Common myeloid progenitor, CD34-positive (primary cell): Measurements from ENCODE around the gene DNAJC5G.
A peak's percentile ranks its signal among the peaks of the same experiment; 100 is the strongest.

Source experiments
- CTCF ChIA-PET: fragments of 350-600 bp; sonication (Branson Sonifier 250); formaldehyde crosslinking; loops from one replicate; lab custom pipeline; 2021; ENCODE audit warnings: antibody characterized with exemption; lab: Charles Lee
- POLR2A ChIA-PET: fragments of 350-600 bp; sonication (Branson Sonifier 250); formaldehyde crosslinking; loops from one replicate; lab custom pipeline; 2021; ENCODE audit warnings: antibody characterized with exemption; lab: Charles Lee
- DNase-seq, 3 donors: peaks; one replicate each; pipeline versions ENCODE4 v3.0.0 to v3.0.0-alpha.2; 2013
- H3K27ac ChIP-seq, 2 experiments: 1 replicate in 1 of 2; 2 replicates in 1 of 2; pipeline ENCODE4 v1.7.0; 2013; ENCODE audit warnings: inconsistent platforms in 2 of 2, low read length in 2 of 2, mild to moderate bottlenecking in 2 of 2, low read depth in 1 of 2, moderate library complexity in 1 of 2; ENCODE audit not compliant: severe bottlenecking in 2 of 2, insufficient read depth in 1 of 2, poor library complexity in 1 of 2
- H3K27me3 ChIP-seq, 5 experiments: replicated peaks in 2 of 5; 1 replicate in 3 of 5; 2 replicates in 2 of 5; pipeline versions ENCODE4 v1.6.1 to v1.7.0; 2013; ENCODE audit warnings: low read length in 4 of 5, mild to moderate bottlenecking in 2 of 5, moderate library complexity in 2 of 5, inconsistent platforms in 1 of 5; ENCODE audit not compliant: insufficient read depth in 5 of 5, control insufficient read depth in 4 of 5
- H3K36me3 ChIP-seq, 4 experiments: 1 replicate in 2 of 4; 2 replicates in 2 of 4; pipeline versions ENCODE4 v1.6.1 to v1.7.0; 2013; ENCODE audit warnings: low read length in 3 of 4, control low read depth in 1 of 4, mild to moderate bottlenecking in 1 of 4; ENCODE audit not compliant: control insufficient read depth in 4 of 4, insufficient read depth in 4 of 4
- H3K4me1 ChIP-seq, 4 experiments: 1 replicate in 3 of 4; 2 replicates in 1 of 4; pipeline versions ENCODE4 v1.6.1 to v1.7.1; 2013; ENCODE audit warnings: low read length in 3 of 4, mild to moderate bottlenecking in 3 of 4, control low read depth in 1 of 4, inconsistent platforms in 1 of 4, moderate library complexity in 1 of 4; ENCODE audit not compliant: control insufficient read depth in 4 of 4, insufficient read depth in 4 of 4; ENCODE audit errors: control extremely low read depth in 1 of 4
- H3K4me3 ChIP-seq, 7 experiments: 1 replicate in 4 of 7; 2 replicates in 3 of 7; pipeline versions ENCODE4 v1.5.1 to v1.7.0; 2013; ENCODE audit warnings: mild to moderate bottlenecking in 7 of 7, low read length in 6 of 7, moderate library complexity in 6 of 7, inconsistent platforms in 2 of 7, low read depth in 2 of 7, control low read depth in 1 of 7; ENCODE audit not compliant: insufficient read depth in 4 of 7, control insufficient read depth in 1 of 7; ENCODE audit errors: extremely low read depth in 1 of 7
- H3K9me3 ChIP-seq, 5 experiments: 1 replicate in 4 of 5; 2 replicates in 1 of 5; pipeline versions ENCODE4 v1.6.1 to v1.7.1; 2013; ENCODE audit warnings: low read length in 4 of 5, mild to moderate bottlenecking in 2 of 5, inconsistent platforms in 1 of 5, low read depth in 1 of 5, moderate library complexity in 1 of 5; ENCODE audit not compliant: control insufficient read depth in 4 of 5, insufficient read depth in 2 of 5; ENCODE audit errors: control extremely low read depth in 1 of 5
- WGBS: methylation state at CpG from one replicate; pipeline ENCODE4 v1.1.5; 2013; ENCODE audit not compliant: insufficient coverage; 5-methylcytosine and 5-hydroxymethylcytosine counted together

Gene DNAJC5G

GRCh38 chr2:27284996-27285395 lies 9.8 kb downstream of the DNAJC5G start:
- CTCF ChIA-PET = interaction anchor here (0.6 to 10.9 kb wide), 7 partner anchors 8 to 323 kb away, joined by 3 to 119 read pairs (median 4); partner anchors contain the start of gene SLC30A3
- WGBS = no CpG with 5 or more reads among the region's 1 CpG
- Histone ChIP-seq H3K9me3 (no peaks in the 10 kb centered on the region), H3K36me3 (no peaks in the 10 kb centered on the region), H3K4me1 (peaks cover 2 to 13% (median 7%) of the 10 kb centered on the region in 4 experiments), H3K27ac (no peak overlapping the region), H3K27me3 (peaks cover 0 to 1% (median 0%) of the 10 kb centered on the region in 5 experiments), H3K4me3 (no peak overlapping the region)
- DNase-seq = no peak
- POLR2A ChIA-PET = no interaction called here

- ChIA-PET POLR2A (no interaction called here), CTCF (interaction anchor here (1.4 to 10.9 kb wide), 5 partner anchors 8 to 35 kb away, joined by 3 to 119 read pairs (median 21); partner anchors contain the start of gene SLC30A3)
- no peak overlapping the region for H3K4me3 ChIP-seq
These were observed 10.2 kb downstream of the DNAJC5G start for GRCh38 chr2:27285481-27285880.

DNA sequence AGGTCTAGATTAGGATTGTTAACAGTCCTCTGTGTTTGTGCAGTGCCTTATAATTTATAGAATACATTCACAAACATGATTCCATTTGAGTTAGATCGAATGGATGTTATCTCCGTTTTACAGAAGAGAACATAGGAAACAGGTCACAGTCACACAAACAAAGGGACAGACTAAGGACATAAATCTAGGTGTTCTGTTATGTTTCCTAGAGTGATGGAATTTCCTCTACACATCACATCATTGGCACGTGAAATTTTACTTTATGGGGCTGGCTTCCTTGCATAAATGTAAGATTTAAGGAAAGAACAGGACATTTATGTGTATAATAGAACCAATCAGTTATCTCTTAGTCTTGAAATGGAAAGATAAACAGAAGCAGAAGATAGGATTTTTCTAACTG lies 13.4 kb downstream of the DNAJC5G start:
- no CpG with 5 or more reads among the region's 3 CpGs for WGBS
- Histone ChIP-seq H3K27ac (no peak overlapping the region), H3K36me3 (no peaks in the 10 kb centered on the region), H3K4me3 (no peak overlapping the region), H3K4me1 (peaks cover 7 to 29% (median 21%) of the 10 kb centered on the region in 4 experiments), H3K9me3 (no peaks in the 10 kb centered on the region), H3K27me3 (no peaks in the 10 kb centered on the region)
- ChIA-PET POLR2A (no interaction called here), CTCF (interaction anchor here (1.2 to 7.7 kb wide), 4 partner anchors 10 to 191 kb away, joined by 3 to 60 read pairs (median 27); partner anchors contain the start of gene SLC30A3)
- peak in 2 of 3 donors; percentile 33 to 39 for DNase-seq

More at GRCh38 chr2:27285481-27285880, 10.2 kb downstream of the DNAJC5G start:
- Histone ChIP-seq H3K4me1 (peaks cover 7 to 18% (median 9%) of the 10 kb centered on the region in 4 experiments), H3K36me3 (no peaks in the 10 kb centered on the region), H3K27ac (no peak overlapping the region), H3K9me3 (no peaks in the 10 kb centered on the region), H3K27me3 (peaks cover 0 to 1% (median 0%) of the 10 kb centered on the region in 5 experiments)
- WGBS = 83% methylated on average over 1 of the region's 6 CpGs
- no peak for DNase-seq

DNA sequence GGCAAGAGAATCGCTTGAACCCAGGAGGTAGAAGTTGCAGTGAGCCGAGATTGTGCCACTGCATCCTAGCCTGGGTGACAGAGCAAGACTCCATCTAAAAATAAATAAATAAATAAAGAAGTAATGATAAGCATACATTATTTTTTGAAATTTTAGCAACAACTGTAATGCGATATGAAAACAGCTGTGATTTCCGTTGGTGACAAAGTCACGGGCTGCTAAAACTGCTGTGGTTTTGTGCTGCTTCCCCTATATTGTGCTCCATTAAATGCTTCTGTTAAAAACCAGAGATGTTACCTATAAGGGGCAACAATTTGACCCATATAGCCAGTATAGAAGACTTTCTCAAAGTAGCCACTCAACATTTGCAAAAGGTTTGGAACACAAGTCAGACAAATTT lies 15.3 kb downstream of the DNAJC5G start:
- DNase-seq = peak in 2 of 3 donors; percentile 70 to 80
- H3K9me3 ChIP-seq = no peaks in the 10 kb centered on the region
- no peaks in the 10 kb centered on the region for H3K27me3 ChIP-seq
- 44% methylated on average over 3 of the region's 5 CpGs for WGBS
- POLR2A ChIA-PET = no interaction called here
- H3K4me1 ChIP-seq = peaks cover 7 to 29% (median 21%) of the 10 kb centered on the region in 4 experiments
- H3K4me3 ChIP-seq = peak overlapping the region in 1 of 7 experiments; percentile 31
- H3K27ac ChIP-seq = no peak overlapping the region
- H3K36me3 ChIP-seq = no peaks in the 10 kb centered on the region
- CTCF ChIA-PET = interaction anchor here (1.4 to 7.7 kb wide), 5 partner anchors 10 to 34 kb away, joined by 3 to 60 read pairs (median 48); partner anchors contain the start of genes SLC30A3, TRIM54 and UCN

DNA sequence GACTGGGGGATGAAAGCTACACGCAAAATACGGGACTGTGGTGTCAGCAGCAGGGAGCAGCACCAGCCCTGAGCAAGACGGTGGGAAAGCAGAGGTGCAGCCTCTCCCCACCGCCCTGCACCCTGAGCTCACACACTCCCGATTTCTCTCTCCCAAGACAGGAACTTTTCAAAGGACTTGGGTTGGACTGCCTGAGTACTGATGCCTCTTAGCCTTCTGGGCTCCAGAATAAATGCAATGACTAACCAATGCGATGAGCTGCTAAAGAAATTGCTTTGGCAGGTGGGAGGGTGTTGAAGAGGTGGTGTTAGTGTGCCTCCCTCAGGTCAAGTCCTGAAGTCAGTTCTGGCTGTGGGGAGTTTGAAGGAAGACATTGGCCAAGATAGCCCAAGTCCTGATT lies 16.6 kb downstream of the DNAJC5G start:
- ChIA-PET POLR2A (interaction anchor here (0.9 kb wide), 1 partner anchor 12 kb away, joined by 3 read pairs; no protein-coding TSS in a partner anchor), CTCF (interaction anchor here (1.8 to 7.7 kb wide), 4 partner anchors 10 to 32 kb away, joined by 5 to 60 read pairs (median 49); partner anchors contain the start of genes SLC30A3 and TRIM54)
- Histone ChIP-seq H3K9me3 (no peaks in the 10 kb centered on the region), H3K4me1 (peaks cover 7 to 29% (median 21%) of the 10 kb centered on the region in 4 experiments), H3K27me3 (no peaks in the 10 kb centered on the region), H3K27ac (no peak overlapping the region), H3K4me3 (no peak overlapping the region), H3K36me3 (no peaks in the 10 kb centered on the region)
- WGBS = 87% methylated on average over 5 of the region's 6 CpGs
- peak in 2 of 3 donors; percentile 29 to 30 for DNase-seq

- CTCF ChIA-PET = interaction anchor here (7.7 kb wide), 1 partner anchor 29 kb away, joined by 48 read pairs; the partner anchor contains the start of gene SLC30A3
- 97% methylated on average over 6 of the region's 8 CpGs for WGBS
- POLR2A ChIA-PET = no interaction called here
These were observed 19.7 kb downstream of the DNAJC5G start for GRCh38 chr2:27294928-27295327.

GRCh38 chr2:27296481-27296880 lies 21.2 kb downstream of the DNAJC5G start:
- peaks cover 0 to 8% (median 2%) of the 10 kb centered on the region in 4 experiments for H3K4me1 ChIP-seq
- H3K27me3 ChIP-seq = no peaks in the 10 kb centered on the region
- WGBS = 100% methylated on average over 1 of the region's 4 CpGs
- DNase-seq = no peak
- no peak overlapping the region for H3K4me3 ChIP-seq
- no peaks in the 10 kb centered on the region for H3K9me3 ChIP-seq
- CTCF ChIA-PET = interaction anchor here (1.2 kb wide), 1 partner anchor 47 kb away, joined by 4 read pairs; no protein-coding TSS in a partner anchor
- H3K36me3 ChIP-seq = no peaks in the 10 kb centered on the region
- no peak overlapping the region for H3K27ac ChIP-seq
- POLR2A ChIA-PET = no interaction called here

More at GRCh38 chr2:27294928-27295327, 19.7 kb downstream of the DNAJC5G start:
- Histone ChIP-seq H3K4me1 (peaks cover 0 to 22% (median 15%) of the 10 kb centered on the region in 4 experiments), H3K9me3 (no peaks in the 10 kb centered on the region), H3K27ac (no peak overlapping the region), H3K36me3 (no peaks in the 10 kb centered on the region), H3K4me3 (no peak overlapping the region), H3K27me3 (no peaks in the 10 kb centered on the region)
- DNase-seq = no peak
